Endothelial cell (in vitro differentiated cells): ENCODE data around the gene CD79A. TPM values are rescaled to one million over a fixed set of nuclear protein-coding genes. Genes with fewer than 3 reads are reported as not detected.

Source experiments
- DNase-seq: peaks from one replicate; pipeline ENCODE4 v3.0.0; 2021; ENCODE audit warnings: low spot score
- H3K27ac Mint-ChIP-seq: one replicate; pipeline ENCODE4 v1.8.0; 2021; ENCODE audit warnings: mixed read lengths, inconsistent platforms; ENCODE audit not compliant: unreplicated experiment
- H3K27me3 Mint-ChIP-seq: one replicate; pipeline ENCODE4 v1.8.0; 2021; ENCODE audit warnings: mild to moderate bottlenecking, moderate library complexity, mixed read lengths, inconsistent platforms; ENCODE audit not compliant: unreplicated experiment
- H3K36me3 Mint-ChIP-seq: one replicate; pipeline ENCODE4 v1.8.0; 2021; ENCODE audit warnings: mild to moderate bottlenecking, low read depth, mixed read lengths, inconsistent platforms; ENCODE audit not compliant: unreplicated experiment
- H3K4me1 Mint-ChIP-seq: one replicate; pipeline ENCODE4 v1.8.0; 2021; ENCODE audit warnings: mild to moderate bottlenecking, mixed read lengths, inconsistent platforms; ENCODE audit not compliant: unreplicated experiment
- H3K4me3 Mint-ChIP-seq: one replicate; pipeline ENCODE4 v1.8.0; 2021; ENCODE audit warnings: mild to moderate bottlenecking, mixed read lengths, inconsistent platforms; ENCODE audit not compliant: unreplicated experiment
- H3K9me3 Mint-ChIP-seq: one replicate; pipeline ENCODE4 v1.8.0; 2021; ENCODE audit warnings: mixed read lengths, inconsistent platforms; ENCODE audit not compliant: unreplicated experiment
- total RNA-seq: library from RNA; stranded (reverse); fragmentation: NEBNext Ultra II Directional; extraction: Animal tissue kit (Norgen Biotek cat#: 25700); gene quantifications from one replicate; pipeline ENCODE4 v1.2.1, GENCODE V29; 2021; ENCODE audit not compliant: unreplicated experiment
- TF ChIP-seq, protein P1 (sequence below): fragments of 200-600 bp; sonication (generic); IDR thresholded peaks from one replicate; pipeline ENCODE4 v1.5.0; 2021; ENCODE audit warnings: antibody characterized with exemption; ENCODE audit not compliant: unreplicated experiment

The CD79A gene
- total RNA-seq, 1 donor from 2014 or later: 1.1 TPM

GRCh38 chr19:41889896-41890295 lies 12.8 kb downstream of the CD79A start:
- TF ChIP-seq, protein P1, sequence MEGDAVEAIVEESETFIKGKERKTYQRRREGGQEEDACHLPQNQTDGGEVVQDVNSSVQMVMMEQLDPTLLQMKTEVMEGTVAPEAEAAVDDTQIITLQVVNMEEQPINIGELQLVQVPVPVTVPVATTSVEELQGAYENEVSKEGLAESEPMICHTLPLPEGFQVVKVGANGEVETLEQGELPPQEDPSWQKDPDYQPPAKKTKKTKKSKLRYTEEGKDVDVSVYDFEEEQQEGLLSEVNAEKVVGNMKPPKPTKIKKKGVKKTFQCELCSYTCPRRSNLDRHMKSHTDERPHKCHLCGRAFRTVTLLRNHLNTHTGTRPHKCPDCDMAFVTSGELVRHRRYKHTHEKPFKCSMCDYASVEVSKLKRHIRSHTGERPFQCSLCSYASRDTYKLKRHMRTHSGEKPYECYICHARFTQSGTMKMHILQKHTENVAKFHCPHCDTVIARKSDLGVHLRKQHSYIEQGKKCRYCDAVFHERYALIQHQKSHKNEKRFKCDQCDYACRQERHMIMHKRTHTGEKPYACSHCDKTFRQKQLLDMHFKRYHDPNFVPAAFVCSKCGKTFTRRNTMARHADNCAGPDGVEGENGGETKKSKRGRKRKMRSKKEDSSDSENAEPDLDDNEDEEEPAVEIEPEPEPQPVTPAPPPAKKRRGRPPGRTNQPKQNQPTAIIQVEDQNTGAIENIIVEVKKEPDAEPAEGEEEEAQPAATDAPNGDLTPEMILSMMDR: no peak
- Mint-ChIP-seq H3K4me3 (no peak overlapping the region), H3K4me1 (peaks cover 30% of the 10 kb centered on the region), H3K27me3 (peaks cover 15% of the 10 kb centered on the region), H3K27ac (no peak overlapping the region), H3K36me3 (peaks cover 26% of the 10 kb centered on the region), H3K9me3 (no peaks in the 10 kb centered on the region)
- DNase-seq: no peak

- Mint-ChIP-seq H3K4me3 (no peak overlapping the region), H3K27ac (no peak overlapping the region), H3K4me1 (peaks cover 31% of the 10 kb centered on the region), H3K36me3 (peaks cover 26% of the 10 kb centered on the region), H3K27me3 (peaks cover 15% of the 10 kb centered on the region), H3K9me3 (no peaks in the 10 kb centered on the region)
- no peak for DNase-seq
- TF ChIP-seq, protein P1: no peak
These were observed 13.9 kb downstream of the CD79A start for GRCh38 chr19:41890936-41891335.

GRCh38 chr19:41892173-41892902 lies 15.3 kb downstream of the CD79A start:
- Mint-ChIP-seq H3K4me1 (peaks cover 19% of the 10 kb centered on the region), H3K27ac (no peak overlapping the region), H3K36me3 (peaks cover 26% of the 10 kb centered on the region), H3K9me3 (no peaks in the 10 kb centered on the region), H3K27me3 (peaks cover 10% of the 10 kb centered on the region), H3K4me3 (no peak overlapping the region)
- no peak for DNase-seq
- TF ChIP-seq, protein P1: no peak

DNA sequence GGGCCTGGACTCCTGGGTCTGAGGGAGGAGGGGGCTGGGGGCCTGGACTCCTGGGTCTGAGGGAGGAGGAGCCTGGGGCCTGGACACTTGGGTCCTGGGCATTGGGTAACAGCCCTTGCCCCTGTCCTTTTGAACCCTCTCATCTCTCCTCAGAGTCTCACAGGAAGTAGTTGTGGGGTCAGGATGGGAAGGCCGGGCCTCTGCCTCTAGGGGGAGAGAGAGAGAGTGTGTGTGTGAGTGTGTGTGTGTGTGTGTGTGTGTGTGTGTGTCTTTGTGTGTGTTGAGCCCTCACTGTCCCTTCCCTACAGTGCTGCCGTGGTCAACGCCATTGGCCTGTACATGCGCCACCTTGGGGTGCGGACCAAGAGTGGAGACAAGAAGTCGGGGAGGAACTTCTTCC lies 16.8 kb downstream of the CD79A start:
- Mint-ChIP-seq H3K4me1 (peaks cover 16% of the 10 kb centered on the region), H3K27ac (no peak overlapping the region), H3K4me3 (no peak overlapping the region), H3K27me3 (peaks cover 8% of the 10 kb centered on the region), H3K36me3 (peaks cover 34% of the 10 kb centered on the region), H3K9me3 (no peaks in the 10 kb centered on the region)
- no peak for DNase-seq
- TF ChIP-seq, protein P1: no peak

- Mint-ChIP-seq H3K4me3 (no peak overlapping the region), H3K27ac (no peak overlapping the region), H3K27me3 (peaks cover 8% of the 10 kb centered on the region), H3K36me3 (peaks cover 34% of the 10 kb centered on the region), H3K4me1 (peaks cover 16% of the 10 kb centered on the region), H3K9me3 (no peaks in the 10 kb centered on the region)
- DNase-seq: no peak
- TF ChIP-seq, protein P1: no peak
These were observed 17.3 kb downstream of the CD79A start for GRCh38 chr19:41894350-41894749.
